HG03571 (cell line): Measurements from ENCODE around the gene RBMS1.

Experiments
- ATAC-seq: cut with Tn5 transposase; IDR thresholded peaks from one replicate; pipeline ENCODE4 v1.9.1; 2021; ENCODE audit not compliant: unreplicated experiment

Gene RBMS1, protein sequence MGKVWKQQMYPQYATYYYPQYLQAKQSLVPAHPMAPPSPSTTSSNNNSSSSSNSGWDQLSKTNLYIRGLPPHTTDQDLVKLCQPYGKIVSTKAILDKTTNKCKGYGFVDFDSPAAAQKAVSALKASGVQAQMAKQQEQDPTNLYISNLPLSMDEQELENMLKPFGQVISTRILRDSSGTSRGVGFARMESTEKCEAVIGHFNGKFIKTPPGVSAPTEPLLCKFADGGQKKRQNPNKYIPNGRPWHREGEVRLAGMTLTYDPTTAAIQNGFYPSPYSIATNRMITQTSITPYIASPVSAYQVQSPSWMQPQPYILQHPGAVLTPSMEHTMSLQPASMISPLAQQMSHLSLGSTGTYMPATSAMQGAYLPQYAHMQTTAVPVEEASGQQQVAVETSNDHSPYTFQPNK

DNA sequence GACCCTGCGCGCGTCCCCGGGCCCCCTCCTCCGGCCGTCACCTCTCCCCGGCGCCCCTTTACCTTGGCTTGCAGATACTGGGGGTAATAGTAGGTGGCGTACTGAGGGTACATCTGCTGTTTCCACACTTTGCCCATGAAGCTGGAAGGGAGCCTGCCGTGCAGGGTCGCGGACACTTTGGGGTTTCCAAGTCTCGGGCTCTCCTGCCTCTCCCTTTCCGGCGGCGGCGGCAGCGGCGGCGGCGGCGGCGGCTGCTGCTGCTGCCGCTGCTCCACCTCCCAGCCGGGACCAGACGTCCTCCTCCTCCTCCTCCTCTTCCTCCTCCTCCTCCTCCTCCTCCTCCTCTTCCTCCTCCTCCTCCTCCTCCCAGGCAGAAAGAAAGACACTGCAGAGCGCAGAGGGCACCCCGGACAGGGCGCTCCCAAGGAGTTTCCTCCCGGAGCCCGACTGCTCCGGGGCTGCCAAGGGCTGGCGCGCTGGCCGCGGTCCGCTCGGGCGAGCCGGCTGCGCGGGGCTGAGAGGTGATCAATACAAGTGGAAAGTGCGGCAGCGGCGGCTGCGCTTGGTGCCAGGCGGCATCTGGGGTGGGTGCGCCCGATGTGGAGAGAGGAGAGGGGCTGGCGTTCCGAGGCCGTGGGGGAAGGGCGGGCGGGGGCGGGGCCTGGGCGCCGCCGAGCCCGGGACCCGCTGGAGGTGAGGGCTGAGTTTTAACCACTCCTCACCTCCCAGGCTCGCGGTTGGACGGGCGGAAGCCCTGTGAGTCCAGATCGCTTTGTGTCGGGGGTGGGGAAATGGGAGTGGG lies at the start of gene RBMS1:
TSS of gene RBMS1 (minus strand) at position 581 of the 802 bp plus-strand sequence. CDS start at position 137, 444 bp downstream.
- no peak for ATAC-seq

DNA sequence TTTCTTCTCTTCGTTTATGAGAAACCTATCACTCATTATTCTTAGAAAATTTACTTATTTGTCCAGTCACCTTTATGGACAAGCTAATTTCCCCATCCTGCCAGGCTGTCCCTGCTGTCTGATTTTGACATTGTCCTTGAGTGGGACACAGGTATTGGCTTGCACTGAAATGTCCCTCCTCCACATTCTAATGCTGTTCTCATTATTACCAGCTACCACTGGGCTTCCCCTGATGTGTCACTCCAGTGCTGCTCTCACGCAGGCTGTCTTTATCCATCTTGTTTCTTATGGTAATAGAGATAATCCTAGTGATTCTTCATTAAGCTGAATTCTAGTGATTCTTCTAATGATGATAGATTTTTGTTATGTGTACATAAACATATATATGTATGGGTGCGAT lies 48.1 kb upstream of the RBMS1 start:
- no peak for ATAC-seq

DNA sequence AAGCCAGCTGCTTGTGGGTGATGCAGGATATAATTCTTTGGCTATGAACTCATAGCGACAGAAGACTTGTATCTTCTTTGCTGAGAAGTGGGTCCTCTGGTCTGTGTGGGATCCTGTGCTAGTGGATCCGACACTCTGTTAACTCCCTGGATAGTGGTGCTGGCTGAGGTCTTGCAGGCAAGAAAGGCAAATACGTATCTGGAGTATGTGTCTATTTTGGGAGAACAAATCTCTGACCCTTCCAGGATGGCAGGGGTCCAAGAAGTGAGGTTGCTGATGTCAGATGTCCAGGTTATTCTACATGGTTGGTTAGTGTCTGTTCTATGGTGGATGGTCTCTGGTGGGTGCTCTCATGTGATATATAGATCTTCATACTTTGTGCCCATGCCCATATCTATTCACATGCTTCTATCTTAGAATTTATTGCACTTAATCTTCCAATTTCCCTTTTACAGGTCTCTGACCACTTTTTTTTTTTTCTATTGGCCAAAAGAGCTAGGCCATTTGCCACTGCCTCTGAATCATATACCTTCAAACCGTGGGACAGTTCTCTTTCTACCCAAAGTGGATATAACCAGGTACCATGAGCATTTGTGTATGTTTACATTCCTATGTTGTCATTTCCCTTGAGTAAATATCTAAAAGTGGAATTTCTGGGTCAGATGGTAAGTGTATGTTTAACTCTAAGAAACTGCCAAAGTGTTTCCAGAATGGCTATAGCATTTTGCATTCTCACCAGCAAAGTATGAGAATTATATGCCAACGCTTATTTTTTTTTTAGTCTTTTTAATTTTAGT lies 45.1 kb upstream of the RBMS1 start:
- ATAC-seq = no peak

DNA sequence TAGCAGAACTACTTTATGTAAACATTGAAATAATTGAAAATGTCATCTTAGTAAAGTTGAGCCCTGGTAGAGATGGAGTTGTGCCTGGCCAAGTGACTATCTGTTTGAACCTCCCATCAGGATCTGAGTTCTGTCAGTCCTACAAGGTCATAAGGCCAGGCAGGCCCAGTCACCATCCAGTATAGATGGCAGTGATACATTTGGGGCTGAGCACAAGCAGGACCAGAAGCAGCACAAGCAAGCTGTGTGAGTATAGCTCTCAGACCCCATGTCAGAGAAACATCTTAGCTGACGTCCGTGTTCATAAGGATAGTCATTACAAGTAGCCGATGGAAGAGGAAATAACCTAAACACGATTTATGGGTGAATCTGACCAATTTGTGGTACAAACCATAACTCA lies 44.5 kb upstream of the RBMS1 start:
- ATAC-seq = no peak

DNA sequence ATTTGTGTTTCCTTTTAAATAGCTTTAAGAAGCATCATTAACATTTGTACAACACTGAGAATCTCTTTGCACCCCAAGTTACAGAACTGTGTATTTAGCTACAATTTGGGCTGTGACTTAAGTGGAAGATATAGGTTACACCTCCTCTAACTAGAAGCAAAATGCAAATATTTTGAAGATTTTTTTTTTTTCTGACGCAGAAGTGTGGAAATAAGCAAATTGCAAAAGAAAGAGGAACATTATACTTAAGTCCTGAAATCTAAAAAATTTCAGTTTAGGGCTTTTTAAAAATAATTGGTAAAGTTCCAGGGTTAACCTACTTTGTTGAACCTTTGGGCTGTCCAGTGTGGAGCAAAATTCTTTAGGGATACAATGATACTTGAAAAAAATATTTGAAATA lies 41.4 kb upstream of the RBMS1 start:
- ATAC-seq = no peak

DNA sequence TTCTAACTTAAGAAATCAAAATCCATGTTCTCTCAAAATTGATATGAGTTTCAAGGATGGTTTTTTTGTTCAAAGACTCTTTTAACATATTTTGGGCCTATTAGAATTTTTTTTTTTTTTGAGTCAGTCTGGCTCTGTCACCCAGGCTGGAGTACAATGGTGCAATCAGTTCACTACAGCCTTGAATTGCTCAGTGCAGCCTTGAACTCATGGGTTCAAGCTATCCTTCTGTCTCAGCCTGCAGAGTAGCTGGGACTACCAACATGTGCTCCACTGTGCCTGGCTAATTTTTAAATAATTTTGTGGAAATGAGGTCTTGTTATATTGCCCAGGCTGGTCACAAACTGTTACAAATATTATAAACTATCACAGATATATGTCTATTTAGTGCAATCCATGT lies 40.6 kb upstream of the RBMS1 start:
- ATAC-seq = no peak

DNA sequence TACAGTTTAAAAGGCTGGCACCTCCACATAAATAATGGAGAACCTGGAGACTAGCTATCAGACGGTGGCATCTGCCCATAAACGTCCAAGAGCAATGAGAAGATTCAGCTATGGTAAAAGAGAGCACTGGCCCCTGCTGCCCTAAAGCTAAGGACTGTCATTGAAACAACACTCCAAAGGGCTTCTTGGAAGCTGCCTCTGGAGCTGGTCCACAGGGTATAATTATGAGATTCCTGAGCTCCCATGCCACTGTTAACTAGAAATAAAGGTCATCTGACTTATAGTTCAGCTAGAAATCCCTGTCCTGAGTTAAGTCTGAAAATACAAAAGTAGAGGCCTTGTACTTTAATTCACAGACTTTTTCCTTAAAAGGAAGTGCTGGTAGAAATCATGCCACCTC lies 39.9 kb upstream of the RBMS1 start:
- no peak for ATAC-seq

DNA sequence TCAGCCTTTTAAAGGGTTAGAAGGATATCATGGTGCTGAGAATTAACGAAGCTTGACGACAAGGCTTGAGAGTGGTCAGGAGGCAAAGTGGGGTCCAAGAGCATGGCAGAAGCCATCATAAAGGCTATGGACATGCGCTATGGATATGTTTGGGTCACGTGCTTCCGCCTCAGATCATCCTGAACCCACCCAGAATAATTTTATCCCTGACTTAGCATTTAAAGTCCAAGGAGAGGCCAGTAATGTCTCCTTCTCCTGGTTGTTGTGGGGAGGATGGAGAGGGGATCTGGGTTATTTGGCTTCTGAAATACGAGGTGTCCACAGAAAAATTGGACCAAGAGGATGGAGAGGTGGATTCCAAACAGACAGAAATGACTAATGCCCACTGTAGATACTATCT lies 38.8 kb upstream of the RBMS1 start:
- ATAC-seq = no peak

DNA sequence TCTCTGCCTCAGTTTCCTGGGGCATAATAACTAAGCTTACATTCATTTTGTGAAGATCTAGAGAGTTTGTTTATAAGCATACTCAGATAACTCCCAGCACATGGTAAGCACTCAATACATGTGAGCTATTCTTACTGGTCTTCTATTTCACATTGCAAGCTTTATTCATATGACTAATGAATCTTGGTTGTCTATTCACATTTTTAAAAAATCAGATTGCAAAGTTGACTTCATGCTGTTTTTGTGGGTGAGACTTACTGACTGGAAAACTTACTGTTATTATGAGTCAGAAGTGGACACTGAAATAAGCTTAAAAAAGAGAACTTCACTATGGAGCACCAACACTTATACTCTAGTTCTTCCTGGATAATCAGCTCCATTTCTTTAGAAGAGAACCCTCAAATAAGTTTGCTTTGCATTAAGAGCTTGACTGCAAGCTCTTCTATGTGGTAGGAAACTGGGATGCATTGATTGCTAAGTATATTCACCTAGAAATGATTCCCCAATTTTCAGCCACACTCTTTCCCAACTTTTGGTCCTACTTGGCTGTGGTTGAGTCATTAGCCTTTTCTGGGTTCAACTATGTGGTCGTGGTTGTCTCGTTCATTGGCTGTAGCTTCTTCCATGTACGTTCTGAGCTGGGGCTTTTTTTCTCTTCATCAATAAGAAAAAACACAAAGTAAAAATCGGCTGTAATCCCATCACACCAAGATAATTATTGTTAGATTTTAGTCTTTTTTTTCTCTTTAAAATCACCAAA lies 29.5 kb upstream of the RBMS1 start:
- ATAC-seq = no peak

DNA sequence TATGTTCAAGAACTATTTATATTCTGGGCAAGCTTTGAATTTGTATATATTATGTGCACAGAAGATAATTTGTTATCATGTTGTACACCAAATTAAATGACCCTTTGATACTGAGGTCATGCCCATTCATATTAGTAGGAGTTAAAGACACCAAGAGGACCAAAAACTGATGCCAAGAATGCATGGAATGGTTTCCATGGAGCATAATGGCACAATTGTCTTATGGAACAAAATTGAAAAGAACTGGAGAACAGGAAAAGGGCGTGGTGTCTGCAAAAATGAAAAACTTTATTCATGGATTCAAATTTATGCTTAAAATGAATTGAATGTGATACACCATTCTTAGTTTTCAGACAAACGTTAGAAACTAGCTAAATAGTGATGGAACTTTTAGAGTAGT lies 24.1 kb upstream of the RBMS1 start:
- ATAC-seq = no peak

DNA sequence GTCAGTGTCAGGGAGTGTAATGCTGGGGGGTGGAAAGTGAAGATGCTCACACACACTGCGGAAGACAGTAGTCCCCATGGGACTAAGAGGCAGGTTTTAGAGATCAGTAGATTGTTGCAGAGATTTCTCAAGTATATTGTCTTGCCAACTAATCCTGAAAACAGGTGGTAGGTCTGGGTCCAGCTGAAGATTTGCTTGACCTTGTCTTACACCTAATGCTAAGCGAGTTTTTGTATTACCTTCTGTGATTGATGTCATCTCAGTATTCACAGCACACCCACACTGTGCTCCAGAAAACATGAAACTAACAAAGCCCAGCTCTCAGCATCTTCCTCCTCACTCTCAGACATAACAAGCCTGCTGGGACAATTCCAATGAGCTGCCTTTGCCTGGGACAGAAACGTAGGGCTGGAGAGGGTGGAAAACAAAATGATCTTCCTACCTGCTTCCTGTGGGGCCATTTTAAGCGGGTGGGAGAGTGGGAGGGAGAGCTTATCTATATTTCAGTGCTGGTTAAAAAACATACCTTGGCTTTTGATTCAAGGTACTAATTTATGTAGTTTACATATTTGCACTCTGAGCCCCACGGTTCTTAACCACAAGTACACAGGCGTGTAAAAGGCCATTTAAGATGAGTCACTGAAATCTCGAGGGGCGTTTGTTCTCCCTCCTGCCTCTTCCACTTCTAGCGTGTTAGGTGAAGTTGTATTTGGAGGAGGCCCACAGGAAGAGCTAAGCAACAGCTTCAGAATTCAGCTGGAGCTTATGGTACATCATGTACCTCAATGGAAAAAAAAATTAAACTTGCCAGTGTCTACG lies 23.1 kb upstream of the RBMS1 start:
- ATAC-seq = peak; percentile 53

DNA sequence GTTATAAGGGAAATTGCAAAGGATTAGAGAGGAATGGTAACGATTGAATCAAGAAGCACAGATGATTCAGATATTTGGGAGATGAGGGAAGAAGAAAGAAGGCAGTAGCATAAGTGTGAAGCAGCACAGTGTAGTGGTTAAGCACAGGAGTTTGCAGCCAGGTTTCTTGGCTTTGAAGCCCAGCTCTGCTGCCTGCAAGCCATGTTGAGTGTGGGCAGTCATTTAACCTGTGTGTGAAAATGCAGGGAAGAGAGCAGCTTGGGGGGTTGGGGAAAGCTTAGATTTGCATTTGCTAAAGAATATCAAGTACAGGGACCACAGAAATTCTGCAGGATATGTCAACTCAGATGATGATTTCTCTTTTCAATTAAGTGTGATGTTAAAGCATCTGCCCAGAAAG lies 21.5 kb upstream of the RBMS1 start:
- ATAC-seq = no peak

DNA sequence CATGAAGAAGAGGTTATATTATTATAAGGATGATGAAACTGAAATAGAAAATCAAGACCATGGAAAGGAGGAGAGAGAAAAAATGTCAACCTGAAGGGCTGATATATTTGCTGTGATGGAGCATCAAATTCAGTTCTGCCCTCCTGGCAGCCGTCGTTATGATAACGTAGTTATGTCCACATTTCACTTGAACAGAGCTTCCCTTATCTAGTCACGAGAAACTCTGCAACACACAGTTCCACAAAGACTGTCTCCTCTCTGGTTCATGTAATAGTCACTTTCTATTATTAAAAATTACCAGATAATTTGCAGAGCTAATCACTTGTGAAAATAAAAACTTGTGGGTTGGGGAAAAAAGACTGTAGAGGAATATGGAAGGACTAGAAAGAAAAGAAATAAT lies 19.5 kb upstream of the RBMS1 start:
- no peak for ATAC-seq

DNA sequence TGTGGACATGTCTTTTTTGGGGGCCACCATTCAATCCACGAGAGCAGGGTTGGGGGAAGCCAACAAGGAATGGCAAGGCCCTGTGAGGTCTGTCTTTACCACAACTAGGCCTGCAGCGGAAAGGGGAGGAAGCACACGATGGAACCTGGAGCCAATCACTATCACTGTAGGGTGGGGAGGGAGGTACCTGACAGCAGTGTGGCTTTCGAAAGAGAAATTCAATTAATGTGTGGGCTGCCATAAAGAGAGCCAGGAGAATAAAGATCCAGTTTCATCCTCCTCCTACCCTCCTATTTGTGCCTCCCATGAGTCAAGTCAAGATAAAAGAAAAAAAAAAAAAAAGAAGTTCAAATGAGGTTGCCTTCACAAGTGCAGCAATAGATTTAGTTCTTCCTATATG lies 18.9 kb upstream of the RBMS1 start:
- ATAC-seq = no peak

DNA sequence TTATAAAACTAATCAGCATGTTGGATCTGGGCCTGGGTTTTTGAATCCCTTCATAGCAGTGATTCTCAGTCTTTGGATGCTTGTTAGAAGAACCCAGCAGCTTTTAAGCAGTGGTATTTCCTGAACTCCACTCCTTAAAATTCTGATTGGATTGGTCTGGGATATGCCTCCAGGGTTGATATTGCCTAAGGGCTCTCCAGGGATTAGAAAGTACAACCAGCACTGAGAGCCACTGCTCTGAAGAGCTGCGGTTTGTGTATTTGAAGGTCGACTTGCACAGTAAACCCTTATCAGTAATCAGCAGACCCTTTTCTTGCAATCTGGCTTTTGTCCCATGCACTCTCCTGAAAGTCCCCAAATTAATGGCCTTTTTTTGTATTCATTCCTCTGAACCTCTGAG lies 17.0 kb upstream of the RBMS1 start:
- no peak for ATAC-seq

DNA sequence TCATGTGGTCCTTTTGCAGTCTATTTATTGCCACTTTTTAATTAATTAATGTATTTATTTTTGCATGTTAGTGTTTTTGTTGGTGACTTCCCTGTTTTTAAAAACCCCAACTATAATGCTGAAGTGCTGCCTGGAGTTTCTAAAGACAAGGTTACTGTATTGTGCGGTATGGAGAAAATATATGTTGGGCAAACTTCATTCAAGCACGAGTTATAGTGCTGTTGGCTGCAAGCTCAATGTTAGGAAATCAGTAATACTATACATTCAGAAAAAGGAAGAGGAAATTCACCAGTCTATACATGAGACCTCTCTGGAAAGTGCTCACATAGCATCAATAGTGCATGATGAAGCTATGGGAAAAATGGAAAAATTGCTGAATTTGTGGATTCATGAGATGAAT lies 15.4 kb upstream of the RBMS1 start:
- no peak for ATAC-seq

DNA sequence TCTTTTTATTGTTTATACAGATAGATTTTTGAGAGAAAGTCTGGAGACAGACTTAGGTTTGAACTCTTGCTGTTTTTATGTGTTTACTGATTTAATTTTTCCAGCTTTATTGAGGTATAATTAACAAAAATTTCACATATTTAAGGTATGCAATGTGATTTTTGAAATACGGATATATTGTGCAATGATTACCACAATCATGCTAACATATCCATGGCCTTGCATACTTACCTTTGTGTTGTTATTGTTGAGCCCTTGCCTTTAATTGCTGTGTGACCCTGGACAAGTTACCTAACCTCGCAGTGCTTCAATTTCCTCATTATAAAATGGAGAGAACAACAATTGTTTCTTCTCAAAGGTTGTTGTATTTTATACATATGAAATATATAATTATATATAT lies 13.9 kb upstream of the RBMS1 start:
- ATAC-seq = no peak

DNA sequence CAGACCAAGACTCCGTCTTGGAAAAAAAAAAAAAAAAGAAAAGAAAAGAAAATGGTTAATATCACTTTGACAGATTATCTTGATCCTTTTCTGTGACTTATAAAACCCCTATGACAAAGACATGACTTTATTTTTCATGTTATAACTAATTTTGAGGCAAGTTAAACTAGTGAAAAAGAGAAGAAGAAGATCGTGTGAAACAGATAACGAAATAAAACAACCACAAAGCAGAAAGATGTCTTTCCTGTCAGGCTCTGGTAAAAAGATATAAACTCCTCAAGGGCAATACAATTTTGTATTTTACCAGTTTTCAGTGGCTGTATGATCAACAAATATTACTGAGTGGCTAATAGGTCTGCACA lies 13.4 kb upstream of the RBMS1 start:
- no peak for ATAC-seq

DNA sequence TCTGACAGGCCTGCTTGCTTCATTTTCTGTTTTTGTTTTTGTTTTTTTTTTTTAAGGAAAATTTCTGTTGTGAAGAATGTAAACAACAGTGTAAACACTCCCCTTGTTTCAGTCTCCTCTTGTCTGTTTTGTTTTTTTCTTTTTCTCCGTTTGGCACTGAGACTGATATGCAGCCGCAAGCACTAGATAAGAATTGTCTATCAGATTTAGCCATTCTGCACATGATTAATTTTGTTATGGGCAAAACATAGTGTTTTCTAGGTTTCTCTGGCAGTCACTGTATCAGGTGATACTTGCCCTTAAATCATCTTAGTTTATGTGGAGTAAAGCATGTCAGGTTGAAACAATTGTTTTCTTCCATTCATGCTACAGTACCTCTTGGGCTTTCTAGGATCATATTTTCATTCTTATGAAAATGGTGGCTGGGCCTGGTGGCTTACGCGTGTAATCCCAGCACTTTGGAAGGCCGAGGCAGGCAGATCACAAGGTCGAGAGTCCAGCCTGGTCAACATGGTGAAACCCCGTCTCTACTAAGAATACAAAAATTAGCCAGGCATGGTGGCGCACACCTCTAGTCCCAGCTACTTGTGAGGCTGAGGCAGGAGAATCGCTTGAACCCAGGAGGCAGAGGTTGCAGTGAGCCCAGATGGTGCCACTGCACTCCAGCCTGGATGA lies 12.9 kb upstream of the RBMS1 start:
- no peak for ATAC-seq

DNA sequence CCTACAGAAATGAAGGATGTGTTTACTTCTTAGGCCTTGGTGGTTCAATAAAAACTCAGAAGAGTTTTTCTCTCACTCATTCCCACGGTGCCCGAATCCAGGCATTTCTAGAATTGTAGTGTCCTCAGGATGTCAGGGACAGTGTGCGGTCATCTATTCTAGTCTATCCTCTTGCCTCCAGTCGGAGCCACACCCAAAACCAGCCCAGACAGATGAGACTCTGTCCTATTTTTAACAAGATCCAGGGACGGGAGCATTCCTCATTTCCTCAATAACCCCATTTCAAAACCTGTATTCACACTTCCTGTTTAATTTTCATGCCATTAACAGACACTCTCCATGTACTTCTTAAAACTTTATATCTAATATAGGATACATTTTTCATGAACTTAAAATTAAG lies 11.6 kb upstream of the RBMS1 start:
- no peak for ATAC-seq
